Spleen (tissue), 7 donors: Measurements from ENCODE around the gene ABT1.

Source experiments
- CTCF ChIP-seq, 11 experiments: fragments of 200-600 bp in 7 of 11; fragments of 450-650 bp in 4 of 11; sonication (generic) in 4 of 11; IDR thresholded peaks in 8 of 11; conservative IDR thresholded peaks in 3 of 11; 1 replicate in 7 of 11; 2 replicates in 4 of 11; pipeline versions ENCODE4 v1.4.0 to v1.8.0; 2016 to 2021; ENCODE audit warnings: antibody characterized with exemption in 11 of 11, inconsistent platforms in 4 of 11, mild to moderate bottlenecking in 1 of 11
- POLR2A ChIP-seq, 3 donors: fragments of 450-650 bp; IDR thresholded peaks; one replicate each; pipeline ENCODE4 v1.5.1; 2017; ENCODE audit warnings: antibody characterized with exemption in 3 of 3, mild to moderate bottlenecking in 1 of 3
- POLR2AphosphoS5 ChIP-seq, 3 donors: sonication (generic); formaldehyde crosslinking; IDR thresholded peaks; one replicate each; pipeline ENCODE4 v1.5.1; 2017; ENCODE audit warnings: antibody characterized with exemption in 3 of 3
- donor health status: DM: no; HTN: no; CAD: no; lungs with moderate emphysema.
- donor health status: DM: no; HTN: no; CAD: no.
- donor health status: DM: no; HTN: no; CAD: no.

- TF ChIP-seq POLR2AphosphoS5 (IDR thresholded peaks at IDR 0.05) (no peak), CTCF (IDR thresholded peaks at IDR 0.05 in 8 of 11, conservative IDR thresholded peaks at IDR 0.05 in 3 of 11) (no peak), POLR2A (IDR thresholded peaks at IDR 0.05) (no peak)
Observed at GRCh38 chr6:26575494-26575939, 21.2 kb upstream of the ABT1 start.
